ENCODE data around the gene MRPL9.

MRPL9 gene

DNA sequence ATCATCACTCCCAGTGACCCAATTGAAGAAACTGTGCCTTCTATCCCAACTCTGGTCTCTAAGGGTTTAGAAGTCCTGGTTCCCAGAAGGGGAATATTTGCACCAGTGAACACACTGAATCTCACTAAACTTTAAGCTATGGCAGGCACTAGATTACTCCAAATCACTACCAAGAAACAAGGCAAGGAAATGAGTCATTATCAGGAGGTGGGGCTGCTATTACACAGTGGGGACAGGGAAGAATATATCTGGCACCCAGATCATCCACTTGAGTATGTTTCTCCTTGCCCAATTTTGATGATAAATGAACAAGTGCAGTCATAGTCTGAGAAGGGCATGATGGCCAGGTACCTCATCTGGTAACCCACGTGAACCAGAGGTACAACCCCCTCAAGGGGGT, 7.0 kb downstream of the MRPL9 start:
- peaks cover 6% of the 10 kb centered on the region for H3K36me3 ChIP-seq (ENCODE audit: low read length)
- no peak overlapping the region for H3K27ac ChIP-seq (ENCODE audit: low read depth, low read length)
- no peaks in the 10 kb centered on the region for H4K20me1 ChIP-seq (ENCODE audit: low read depth, low read length)
- H3K9me3 ChIP-seq (ENCODE audit: insufficient read depth, low read length), result no peaks in the 10 kb centered on the region
- TF ChIP-seq EZH2phosphoT487 (conservative IDR thresholded peaks at IDR 0.05; ENCODE audit: low read length), result no peak
- TF ChIP-seq, protein P1, sequence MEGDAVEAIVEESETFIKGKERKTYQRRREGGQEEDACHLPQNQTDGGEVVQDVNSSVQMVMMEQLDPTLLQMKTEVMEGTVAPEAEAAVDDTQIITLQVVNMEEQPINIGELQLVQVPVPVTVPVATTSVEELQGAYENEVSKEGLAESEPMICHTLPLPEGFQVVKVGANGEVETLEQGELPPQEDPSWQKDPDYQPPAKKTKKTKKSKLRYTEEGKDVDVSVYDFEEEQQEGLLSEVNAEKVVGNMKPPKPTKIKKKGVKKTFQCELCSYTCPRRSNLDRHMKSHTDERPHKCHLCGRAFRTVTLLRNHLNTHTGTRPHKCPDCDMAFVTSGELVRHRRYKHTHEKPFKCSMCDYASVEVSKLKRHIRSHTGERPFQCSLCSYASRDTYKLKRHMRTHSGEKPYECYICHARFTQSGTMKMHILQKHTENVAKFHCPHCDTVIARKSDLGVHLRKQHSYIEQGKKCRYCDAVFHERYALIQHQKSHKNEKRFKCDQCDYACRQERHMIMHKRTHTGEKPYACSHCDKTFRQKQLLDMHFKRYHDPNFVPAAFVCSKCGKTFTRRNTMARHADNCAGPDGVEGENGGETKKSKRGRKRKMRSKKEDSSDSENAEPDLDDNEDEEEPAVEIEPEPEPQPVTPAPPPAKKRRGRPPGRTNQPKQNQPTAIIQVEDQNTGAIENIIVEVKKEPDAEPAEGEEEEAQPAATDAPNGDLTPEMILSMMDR (IDR thresholded peaks at IDR 0.05; ENCODE audit: insufficient read depth, low read length, poor library complexity, severe bottlenecking), result no peak
- H3K4me3 ChIP-seq (ENCODE audit: insufficient read depth, low read length, poor library complexity, severe bottlenecking), result no peak overlapping the region
- no peaks in the 10 kb centered on the region for H3K9me2 ChIP-seq (replicated peaks; ENCODE audit: insufficient read depth, low read length)
- H3F3A ChIP-seq (ENCODE audit: insufficient read depth), result no peaks in the 10 kb centered on the region
- H2AFZ ChIP-seq (ENCODE audit: low read depth, low read length, severe bottlenecking), result no peak overlapping the region
- no peak overlapping the region for H3K4me2 ChIP-seq (ENCODE audit: low read depth, low read length, poor library complexity, severe bottlenecking)
- no peak overlapping the region for H3K9ac ChIP-seq (ENCODE audit: low read length)
- no peaks in the 10 kb centered on the region for H3K27me3 ChIP-seq (ENCODE audit: low read length)
- no peaks in the 10 kb centered on the region for H3K79me2 ChIP-seq (ENCODE audit: insufficient read depth, low read length)

DNA sequence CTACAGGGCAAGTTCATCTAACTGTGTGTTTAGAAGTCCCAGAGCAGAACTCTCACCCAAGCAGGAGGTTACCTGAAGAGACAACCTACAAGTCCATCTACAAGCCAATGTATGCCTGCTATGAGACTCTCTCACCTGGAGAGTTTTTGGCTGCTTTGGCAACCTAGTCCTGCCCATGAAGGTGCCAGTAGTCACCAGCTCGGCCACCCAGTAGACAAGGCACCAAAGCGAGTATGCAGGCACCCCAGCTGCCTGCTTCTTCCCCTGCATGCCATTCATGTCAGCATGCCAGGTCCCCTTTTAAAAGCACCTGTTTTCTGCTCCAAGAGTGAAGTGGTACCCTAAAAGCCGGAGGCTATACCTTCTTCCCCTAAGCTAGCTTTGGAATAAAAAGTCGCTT, 21.8 kb downstream of the MRPL9 start:
- H4K20me1 ChIP-seq (ENCODE audit: low read depth, low read length), result no peaks in the 10 kb centered on the region
- H3K4me3 ChIP-seq (ENCODE audit: insufficient read depth, low read length, poor library complexity, severe bottlenecking), result no peak overlapping the region
- H3K9me3 ChIP-seq (ENCODE audit: insufficient read depth, low read length), result peaks cover 13% of the 10 kb centered on the region; the same call in 1 of the 2 replicates
- no peaks in the 10 kb centered on the region for H3F3A ChIP-seq (ENCODE audit: insufficient read depth)
- H3K27me3 ChIP-seq (ENCODE audit: low read length), result no peaks in the 10 kb centered on the region
- TF ChIP-seq EZH2phosphoT487 (conservative IDR thresholded peaks at IDR 0.05; ENCODE audit: low read length), result no peak
- TF ChIP-seq, protein P1 (IDR thresholded peaks at IDR 0.05; ENCODE audit: insufficient read depth, low read length, poor library complexity, severe bottlenecking), result no peak
- no peaks in the 10 kb centered on the region for H3K79me2 ChIP-seq (ENCODE audit: insufficient read depth, low read length)
- H3K4me2 ChIP-seq (ENCODE audit: low read depth, low read length, poor library complexity, severe bottlenecking), result no peak overlapping the region
- H3K9me2 ChIP-seq (replicated peaks; ENCODE audit: insufficient read depth, low read length), result no peaks in the 10 kb centered on the region
- H3K36me3 ChIP-seq (ENCODE audit: low read length), result no peaks in the 10 kb centered on the region
- H3K9ac ChIP-seq (ENCODE audit: low read length), result no peak overlapping the region
- no peak overlapping the region for H3K27ac ChIP-seq (ENCODE audit: low read depth, low read length)
- no peak overlapping the region for H2AFZ ChIP-seq (ENCODE audit: low read depth, low read length, severe bottlenecking)

- Histone ChIP-seq H3K9ac (ENCODE audit: low read length) (no peak overlapping the region), H3K79me2 (ENCODE audit: insufficient read depth, low read length) (no peaks in the 10 kb centered on the region), H3K9me2 (replicated peaks; ENCODE audit: insufficient read depth, low read length) (no peaks in the 10 kb centered on the region), H3K4me2 (ENCODE audit: low read depth, low read length, poor library complexity, severe bottlenecking) (no peak overlapping the region), H3K9me3 (ENCODE audit: insufficient read depth, low read length) (peaks cover 13% of the 10 kb centered on the region; the same call in 1 of the 2 replicates), H2AFZ (ENCODE audit: low read depth, low read length, severe bottlenecking) (no peak overlapping the region), H4K20me1 (ENCODE audit: low read depth, low read length) (no peaks in the 10 kb centered on the region), H3K36me3 (ENCODE audit: low read length) (no peaks in the 10 kb centered on the region), H3K27ac (ENCODE audit: low read depth, low read length) (no peak overlapping the region), H3K4me3 (ENCODE audit: insufficient read depth, low read length, poor library complexity, severe bottlenecking) (no peak overlapping the region), H3F3A (ENCODE audit: insufficient read depth) (no peaks in the 10 kb centered on the region), H3K27me3 (ENCODE audit: low read length) (no peaks in the 10 kb centered on the region)
- TF ChIP-seq EZH2phosphoT487 (conservative IDR thresholded peaks at IDR 0.05; ENCODE audit: low read length), result no peak
- TF ChIP-seq, protein P1 (IDR thresholded peaks at IDR 0.05; ENCODE audit: insufficient read depth, low read length, poor library complexity, severe bottlenecking), result no peak
These were observed 23.5 kb downstream of the MRPL9 start for GRCh38 chr1:151739590-151740355.
